ENCODE data around the gene DNMT1. TPM values are rescaled to one million over a fixed set of nuclear protein-coding genes. Genes with fewer than 3 reads are reported as not detected.

Gene DNMT1
- total RNA-seq, 2 experiments from 2014 or later: 372 to 379 TPM

DNA sequence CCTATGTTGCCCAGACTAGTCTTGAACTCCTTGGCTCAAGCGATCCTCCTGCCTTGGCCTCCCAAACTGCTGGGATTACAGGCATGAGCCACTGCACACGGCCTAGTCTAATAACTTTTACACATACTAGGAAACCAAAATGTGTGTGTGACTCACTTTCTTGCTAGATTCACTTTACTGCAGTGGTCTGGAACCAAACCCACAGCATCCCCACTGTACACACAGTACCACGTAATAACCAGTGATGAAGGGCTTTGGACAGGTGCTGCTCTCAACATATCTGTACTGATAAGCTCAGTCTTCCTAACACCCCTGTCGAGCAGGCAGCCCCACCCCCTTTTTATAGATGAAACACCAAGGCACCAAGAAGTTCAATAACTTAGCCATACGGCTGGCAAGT, 5.1 kb downstream of the DNMT1 start:
- peak; percentile 76 for DNase-seq
- Mint-ChIP-seq H3K27ac (peak overlapping the region; percentile 75), H3K36me3 (ENCODE audit: low read depth) (peaks cover 54% of the 10 kb centered on the region), H3K27me3 (no peaks in the 10 kb centered on the region), H3K4me1 (ENCODE audit: low read depth) (peaks cover 43% of the 10 kb centered on the region), H3K9me3 (no peaks in the 10 kb centered on the region), H3K4me3 (no peak overlapping the region)
- intact Hi-C loops (cut with micrococcal nuclease): no loop called here
- POLR2A ChIA-PET: interaction anchor here (0.9 to 1.5 kb wide), 8 partner anchors 9 to 53 kb away, joined by 3 to 8 read pairs (median 4); no protein-coding TSS in a partner anchor
- TF ChIP-seq, protein P1, sequence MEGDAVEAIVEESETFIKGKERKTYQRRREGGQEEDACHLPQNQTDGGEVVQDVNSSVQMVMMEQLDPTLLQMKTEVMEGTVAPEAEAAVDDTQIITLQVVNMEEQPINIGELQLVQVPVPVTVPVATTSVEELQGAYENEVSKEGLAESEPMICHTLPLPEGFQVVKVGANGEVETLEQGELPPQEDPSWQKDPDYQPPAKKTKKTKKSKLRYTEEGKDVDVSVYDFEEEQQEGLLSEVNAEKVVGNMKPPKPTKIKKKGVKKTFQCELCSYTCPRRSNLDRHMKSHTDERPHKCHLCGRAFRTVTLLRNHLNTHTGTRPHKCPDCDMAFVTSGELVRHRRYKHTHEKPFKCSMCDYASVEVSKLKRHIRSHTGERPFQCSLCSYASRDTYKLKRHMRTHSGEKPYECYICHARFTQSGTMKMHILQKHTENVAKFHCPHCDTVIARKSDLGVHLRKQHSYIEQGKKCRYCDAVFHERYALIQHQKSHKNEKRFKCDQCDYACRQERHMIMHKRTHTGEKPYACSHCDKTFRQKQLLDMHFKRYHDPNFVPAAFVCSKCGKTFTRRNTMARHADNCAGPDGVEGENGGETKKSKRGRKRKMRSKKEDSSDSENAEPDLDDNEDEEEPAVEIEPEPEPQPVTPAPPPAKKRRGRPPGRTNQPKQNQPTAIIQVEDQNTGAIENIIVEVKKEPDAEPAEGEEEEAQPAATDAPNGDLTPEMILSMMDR (IDR thresholded peaks at IDR 0.05): no peak
- CTCF ChIA-PET: interaction anchor here (2.2 kb wide), 1 partner anchor 61 kb away, joined by 14 read pairs; no protein-coding TSS in a partner anchor
- ATAC-seq: peak; percentile 42

DNA sequence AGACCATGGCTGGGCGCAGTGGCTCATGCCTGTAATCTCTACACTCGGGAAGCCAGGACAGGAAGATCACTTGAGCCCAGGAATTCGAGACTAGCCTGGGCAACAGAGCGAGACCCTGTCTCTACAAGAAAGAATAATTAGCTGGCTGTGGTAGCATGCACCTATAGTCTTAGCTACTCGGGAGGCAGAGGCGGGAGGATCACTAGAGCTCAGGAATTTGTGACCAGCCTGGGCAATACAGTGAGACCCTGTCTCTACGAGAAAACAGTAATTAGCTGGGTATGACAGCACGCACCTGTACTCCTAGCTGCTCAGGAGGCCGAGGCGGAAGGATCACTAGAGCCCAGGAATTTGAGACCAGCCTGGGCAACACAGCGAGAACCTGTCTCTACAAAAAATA, 7.4 kb downstream of the DNMT1 start:
- Mint-ChIP-seq H3K27ac (peak overlapping the region; percentile 4), H3K4me1 (ENCODE audit: low read depth) (peaks cover 39% of the 10 kb centered on the region), H3K9me3 (no peaks in the 10 kb centered on the region), H3K4me3 (no peak overlapping the region), H3K27me3 (no peaks in the 10 kb centered on the region), H3K36me3 (ENCODE audit: low read depth) (peaks cover 43% of the 10 kb centered on the region)
- ATAC-seq: no peak
- ChIA-PET POLR2A (interaction anchor here (0.6 to 1.7 kb wide), 5 partner anchors 10 to 63 kb away, joined by 3 to 7 read pairs (median 3); no protein-coding TSS in a partner anchor), CTCF (interaction anchor here (1.3 to 2.3 kb wide), 3 partner anchors 44 to 201 kb away, joined by 3 to 22 read pairs (median 4); no protein-coding TSS in a partner anchor)
- intact Hi-C loops (cut with micrococcal nuclease): no loop called here
- TF ChIP-seq, protein P1 (IDR thresholded peaks at IDR 0.05): no peak
- DNase-seq: no peak

DNA sequence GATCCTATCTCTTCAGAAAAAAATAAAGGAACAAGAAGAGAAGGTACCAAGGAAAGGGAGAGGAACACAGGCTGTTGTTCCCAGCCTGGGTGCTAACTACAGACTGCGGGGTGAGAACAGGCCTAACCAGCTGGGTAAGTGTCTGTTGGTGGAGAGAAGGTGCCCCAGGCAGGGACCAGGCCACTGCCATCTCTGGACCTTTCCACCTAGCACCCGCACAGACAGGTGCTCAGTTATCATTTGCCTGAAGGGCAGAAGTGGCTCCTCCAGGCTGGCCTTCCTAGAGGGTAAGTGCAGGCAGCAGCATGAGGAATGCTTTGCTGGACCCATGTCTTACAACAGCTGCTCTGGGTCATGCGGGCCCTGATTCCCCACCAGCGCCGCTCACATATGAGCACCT, 10.1 kb downstream of the DNMT1 start:
- no peak overlapping the region for H3K4me3 Mint-ChIP-seq
- TF ChIP-seq, protein P1 (IDR thresholded peaks at IDR 0.05): no peak
- CTCF ChIA-PET: interaction anchor here (1.9 kb wide), 1 partner anchor 65 kb away, joined by 7 read pairs; no protein-coding TSS in a partner anchor
- peaks cover 26% of the 10 kb centered on the region for H3K4me1 Mint-ChIP-seq (ENCODE audit: low read depth)
- no peak overlapping the region for H3K27ac Mint-ChIP-seq
- intact Hi-C loops (cut with micrococcal nuclease): no loop called here
- H3K36me3 Mint-ChIP-seq (ENCODE audit: low read depth): peaks cover 44% of the 10 kb centered on the region
- ATAC-seq (no peak), DNase-seq (no peak)
- POLR2A ChIA-PET: interaction anchor here (0.6 to 2.2 kb wide), 8 partner anchors 9 to 47 kb away, joined by 3 to 10 read pairs (median 3); partner anchors contain the start of gene DNMT1
- no peaks in the 10 kb centered on the region for H3K27me3 Mint-ChIP-seq
- no peaks in the 10 kb centered on the region for H3K9me3 Mint-ChIP-seq

DNA sequence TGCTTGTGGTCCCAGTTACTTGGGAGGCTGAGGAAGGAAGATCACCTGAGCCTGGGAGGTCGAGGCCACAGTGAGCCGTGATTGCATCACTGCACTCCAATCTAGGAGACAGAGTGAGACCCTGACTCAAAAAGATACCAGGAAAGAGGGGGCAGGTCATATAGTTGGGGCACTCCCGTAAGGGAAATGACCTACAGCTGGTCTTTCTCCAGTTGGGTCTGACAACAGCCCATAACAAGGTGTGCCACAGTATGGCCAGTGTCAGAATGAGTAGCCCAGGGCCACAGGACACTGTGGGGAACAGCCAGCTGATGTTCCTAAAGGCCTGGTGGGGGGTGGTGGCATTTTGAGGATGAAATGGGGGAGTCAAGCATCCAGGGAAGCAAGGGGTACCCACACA, 10.8 kb downstream of the DNMT1 start:
- ATAC-seq: no peak
- DNase-seq: no peak
- CTCF ChIA-PET: interaction anchor here (0.7 to 1.9 kb wide), 2 partner anchors 66 to 184 kb away, joined by 3 to 7 read pairs; no protein-coding TSS in a partner anchor
- Mint-ChIP-seq H3K4me1 (ENCODE audit: low read depth) (peaks cover 24% of the 10 kb centered on the region), H3K36me3 (ENCODE audit: low read depth) (peaks cover 47% of the 10 kb centered on the region), H3K27ac (peak overlapping the region; percentile 56), H3K27me3 (no peaks in the 10 kb centered on the region), H3K9me3 (no peaks in the 10 kb centered on the region), H3K4me3 (no peak overlapping the region)
- intact Hi-C loops (cut with micrococcal nuclease): no loop called here
- TF ChIP-seq, protein P1 (IDR thresholded peaks at IDR 0.05): no peak
- POLR2A ChIA-PET: interaction anchor here (0.6 to 2.2 kb wide), 8 partner anchors 10 to 46 kb away, joined by 3 to 10 read pairs (median 3); partner anchors contain the start of gene DNMT1

DNA sequence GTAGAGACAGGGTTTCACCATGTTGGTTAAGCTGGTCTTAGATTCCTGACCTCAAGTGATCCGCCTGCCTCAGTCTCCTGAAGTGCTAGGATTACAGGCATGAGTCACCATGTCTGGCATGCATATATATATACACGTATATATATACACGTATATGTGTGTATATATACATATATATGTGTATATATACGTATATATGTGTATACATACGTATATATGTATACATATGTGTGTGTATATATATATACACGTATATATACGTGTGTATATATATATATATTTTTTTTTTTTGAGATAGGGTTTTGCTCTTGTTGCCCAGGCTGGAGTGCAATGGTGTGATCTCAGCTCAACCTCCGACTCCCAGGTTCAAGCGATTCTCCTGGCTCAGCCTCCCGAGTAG, 11.9 kb downstream of the DNMT1 start:
- peaks cover 17% of the 10 kb centered on the region for H3K4me1 Mint-ChIP-seq (ENCODE audit: low read depth)
- no peak for DNase-seq
- no peak overlapping the region for H3K27ac Mint-ChIP-seq
- peaks cover 43% of the 10 kb centered on the region for H3K36me3 Mint-ChIP-seq (ENCODE audit: low read depth)
- H3K4me3 Mint-ChIP-seq: no peak overlapping the region
- POLR2A ChIA-PET: interaction anchor here (1.0 to 2.2 kb wide), 3 partner anchors 10 to 20 kb away, joined by 3 to 10 read pairs (median 4); partner anchors contain the start of gene DNMT1
- no peaks in the 10 kb centered on the region for H3K27me3 Mint-ChIP-seq
- H3K9me3 Mint-ChIP-seq: no peaks in the 10 kb centered on the region
- intact Hi-C loops (cut with micrococcal nuclease): no loop called here
- CTCF ChIA-PET: interaction anchor here (1.3 kb wide), 1 partner anchor 67 kb away, joined by 5 read pairs; no protein-coding TSS in a partner anchor
- ATAC-seq: no peak
- TF ChIP-seq, protein P1 (IDR thresholded peaks at IDR 0.05): no peak
